Trophoblast cell (in vitro differentiated cells and primary cell): Measurements from ENCODE around the gene ADAMTS15.

Source experiments
- DNase-seq, 2 donors: peaks; one replicate each; pipeline ENCODE4 v3.0.0-alpha.2; 2016
- H2AFZ ChIP-seq: 2 replicates; pipeline ENCODE4 v1.6.1; 2013; ENCODE audit warnings: low read length, moderate library complexity, mild to moderate bottlenecking; ENCODE audit not compliant: insufficient read depth, poor library complexity
- H2AK5ac ChIP-seq: 2 replicates; pipeline ENCODE4 v1.6.1; 2013; ENCODE audit warnings: mild to moderate bottlenecking, low read length
- H2BK120ac ChIP-seq: 2 replicates; pipeline ENCODE4 v1.6.1; 2013; ENCODE audit warnings: low read length, mild to moderate bottlenecking, moderate library complexity; ENCODE audit not compliant: insufficient read depth, poor library complexity
- H2BK12ac ChIP-seq: 2 replicates; pipeline ENCODE4 v1.6.1; 2013; ENCODE audit warnings: mild to moderate bottlenecking, low read length, moderate library complexity
- H2BK5ac ChIP-seq: 2 replicates; pipeline ENCODE4 v1.6.1; 2013; ENCODE audit warnings: low read length, low read depth, moderate library complexity, mild to moderate bottlenecking; ENCODE audit not compliant: poor library complexity
- H3K14ac ChIP-seq: 2 replicates; pipeline ENCODE4 v1.6.1; 2013; ENCODE audit warnings: mild to moderate bottlenecking, low read length
- H3K18ac ChIP-seq: 2 replicates; pipeline ENCODE4 v1.6.1; 2013; ENCODE audit warnings: mild to moderate bottlenecking, low read length
- H3K23ac ChIP-seq: 2 replicates; pipeline ENCODE4 v1.6.1; 2013; ENCODE audit warnings: low read length
- H3K27ac ChIP-seq: 2 replicates; pipeline ENCODE4 v1.5.1; 2013; ENCODE audit warnings: low read depth, mild to moderate bottlenecking, inconsistent platforms, low read length, moderate library complexity
- H3K27me3 ChIP-seq: 2 replicates; pipeline ENCODE4 v1.6.1; 2013; ENCODE audit warnings: inconsistent platforms, mild to moderate bottlenecking, low read length, moderate library complexity; ENCODE audit not compliant: insufficient read depth
- H3K36me3 ChIP-seq, 2 experiments: 1 replicate in 1 of 2; 2 replicates in 1 of 2; pipeline ENCODE4 v1.6.1; 2013; ENCODE audit warnings: low read length in 2 of 2, mild to moderate bottlenecking in 2 of 2, moderate library complexity in 1 of 2; ENCODE audit not compliant: insufficient read depth in 2 of 2, control insufficient read depth in 1 of 2
- H3K4ac ChIP-seq: 2 replicates; pipeline ENCODE4 v1.6.1; 2013; ENCODE audit warnings: low read depth, mild to moderate bottlenecking, low read length, moderate library complexity
- H3K4me1 ChIP-seq, 2 experiments: 1 replicate in 1 of 2; 2 replicates in 1 of 2; pipeline ENCODE4 v1.6.1; 2013; ENCODE audit warnings: low read length in 2 of 2, mild to moderate bottlenecking in 2 of 2, moderate library complexity in 1 of 2; ENCODE audit not compliant: insufficient read depth in 2 of 2, control insufficient read depth in 1 of 2
- H3K4me2 ChIP-seq: 2 replicates; pipeline ENCODE4 v1.6.1; 2013; ENCODE audit warnings: inconsistent platforms, mild to moderate bottlenecking, low read length, moderate library complexity
- H3K4me3 ChIP-seq: 2 replicates; pipeline ENCODE4 v1.5.1; 2013; ENCODE audit warnings: mild to moderate bottlenecking, low read depth, low read length, inconsistent platforms
- H3K79me1 ChIP-seq: one replicate; pipeline ENCODE4 v1.6.1; 2013; ENCODE audit warnings: low read length
- H3K79me2 ChIP-seq: 2 replicates; pipeline ENCODE4 v1.6.1; 2013; ENCODE audit warnings: low read length, mild to moderate bottlenecking; ENCODE audit not compliant: control insufficient read depth, insufficient read depth, poor library complexity
- H3K9ac ChIP-seq: 2 replicates; pipeline ENCODE4 v1.6.1; 2013; ENCODE audit warnings: mild to moderate bottlenecking, low read length
- H3K9me3 ChIP-seq: 2 replicates; pipeline ENCODE4 v1.6.1; 2013; ENCODE audit warnings: low read depth, mild to moderate bottlenecking, control low read depth, inconsistent platforms, low read length; ENCODE audit not compliant: insufficient read depth
- H4K12ac ChIP-seq: 2 replicates; pipeline ENCODE4 v1.6.1; 2013; ENCODE audit warnings: low read depth, mild to moderate bottlenecking, low read length, moderate library complexity
- H4K8ac ChIP-seq: 2 replicates; pipeline ENCODE4 v1.6.1; 2013; ENCODE audit warnings: low read depth, mild to moderate bottlenecking, low read length, moderate library complexity
- H4K91ac ChIP-seq: one replicate; pipeline ENCODE4 v1.6.1; 2013; ENCODE audit warnings: low read depth, mild to moderate bottlenecking, low read length, moderate library complexity
- WGBS: extraction: QIAGEN DNeasy Blood & Tissue Kit; methylation state at CpG from one replicate; pipeline ENCODE4 v1.1.7; 2013; ENCODE audit warnings: missing lambda C conversion rate; ENCODE audit not compliant: insufficient read length, insufficient coverage; ENCODE audit errors: extremely low coverage; 5-methylcytosine and 5-hydroxymethylcytosine counted together

Gene ADAMTS15

DNA sequence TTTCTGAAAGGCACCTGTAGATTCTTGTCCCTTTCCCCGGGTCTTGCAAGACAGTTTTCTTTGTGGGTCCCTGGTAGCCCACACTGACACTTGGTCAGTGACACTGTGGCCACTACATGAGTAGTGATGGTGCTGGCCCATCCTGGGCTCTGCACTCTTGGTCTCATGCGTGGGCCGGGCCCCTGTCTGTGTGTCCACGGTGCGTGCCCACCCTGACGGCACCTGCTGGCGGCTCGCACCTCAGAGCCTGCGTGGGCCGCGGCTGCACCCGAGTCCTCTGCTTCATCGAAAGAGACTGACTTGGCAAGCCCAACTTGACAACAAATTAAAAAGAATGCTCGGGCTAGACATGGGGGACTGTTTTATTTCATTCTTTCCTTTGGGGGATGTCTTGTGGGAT is 37.5 kb downstream of the ADAMTS15 start:
- H3K27ac ChIP-seq, result no peak overlapping the region
- H3K14ac ChIP-seq, result no peak overlapping the region

DNA sequence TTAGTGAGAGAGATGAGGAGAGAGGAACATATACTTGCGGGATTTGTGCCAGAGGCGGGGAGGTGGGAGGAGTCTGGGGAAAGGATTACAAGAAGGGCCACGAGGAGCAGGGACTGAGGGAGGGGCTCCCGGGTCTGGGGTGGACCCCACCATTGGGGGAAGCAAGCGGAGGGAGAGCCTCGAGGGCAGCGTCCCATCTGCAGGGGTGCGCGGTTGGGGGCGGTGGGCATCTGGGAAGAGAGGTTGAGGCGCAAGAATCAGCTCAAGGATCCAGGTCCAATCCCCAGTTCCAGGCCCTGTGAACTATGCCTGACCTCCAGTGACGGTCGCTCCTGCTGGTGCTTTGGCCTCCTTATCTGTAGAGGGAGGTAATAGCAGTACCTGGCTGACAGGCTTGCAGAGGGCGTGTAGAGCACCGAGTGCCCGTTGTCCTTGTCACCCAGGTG is 38.0 kb downstream of the ADAMTS15 start:
- H3K79me1 ChIP-seq, result no peaks in the 10 kb centered on the region
- H2AFZ ChIP-seq, result no peak overlapping the region
- H3K27me3 ChIP-seq, result no peaks in the 10 kb centered on the region
- H3K27ac ChIP-seq, result no peak overlapping the region
- H3K18ac ChIP-seq, result no peak overlapping the region
- WGBS, result no CpG with 5 or more reads among the region's 16 CpGs
- no peak overlapping the region for H3K14ac ChIP-seq
- no peak overlapping the region for H2BK5ac ChIP-seq
- no peak overlapping the region for H4K91ac ChIP-seq
- H3K4me1 ChIP-seq, result no peaks in the 10 kb centered on the region
- H2AK5ac ChIP-seq, result no peak overlapping the region
- no peak overlapping the region for H4K8ac ChIP-seq
- no peak overlapping the region for H3K23ac ChIP-seq
- H3K36me3 ChIP-seq, result no peaks in the 10 kb centered on the region
- DNase-seq, result no peak
- no peaks in the 10 kb centered on the region for H3K79me2 ChIP-seq
- no peak overlapping the region for H2BK12ac ChIP-seq
- H2BK120ac ChIP-seq, result no peak overlapping the region
- H3K4me3 ChIP-seq, result no peak overlapping the region
- no peaks in the 10 kb centered on the region for H3K9me3 ChIP-seq
- H3K9ac ChIP-seq, result no peak overlapping the region
- H3K4me2 ChIP-seq, result no peak overlapping the region
- no peak overlapping the region for H3K4ac ChIP-seq
- H4K12ac ChIP-seq, result no peak overlapping the region

More for the DNA sequence above, 37.5 kb downstream of the ADAMTS15 start:
- H3K23ac ChIP-seq, result no peak overlapping the region
- no peak overlapping the region for H2BK12ac ChIP-seq
- H4K91ac ChIP-seq, result no peak overlapping the region
- H3K79me2 ChIP-seq, result no peaks in the 10 kb centered on the region
- H3K36me3 ChIP-seq, result no peaks in the 10 kb centered on the region
- DNase-seq, result no peak
- WGBS, result no CpG with 5 or more reads among the region's 14 CpGs
- H4K12ac ChIP-seq, result no peak overlapping the region
- no peak overlapping the region for H2BK120ac ChIP-seq
- no peak overlapping the region for H3K4me3 ChIP-seq
- H3K27me3 ChIP-seq, result no peaks in the 10 kb centered on the region
- no peaks in the 10 kb centered on the region for H3K9me3 ChIP-seq
- no peak overlapping the region for H3K9ac ChIP-seq
- H2BK5ac ChIP-seq, result no peak overlapping the region
- no peak overlapping the region for H2AFZ ChIP-seq
- no peak overlapping the region for H3K18ac ChIP-seq
- no peaks in the 10 kb centered on the region for H3K79me1 ChIP-seq
- H3K4me2 ChIP-seq, result no peak overlapping the region
- H4K8ac ChIP-seq, result no peak overlapping the region
- no peaks in the 10 kb centered on the region for H3K4me1 ChIP-seq
- H2AK5ac ChIP-seq, result no peak overlapping the region
- H3K4ac ChIP-seq, result no peak overlapping the region

DNA sequence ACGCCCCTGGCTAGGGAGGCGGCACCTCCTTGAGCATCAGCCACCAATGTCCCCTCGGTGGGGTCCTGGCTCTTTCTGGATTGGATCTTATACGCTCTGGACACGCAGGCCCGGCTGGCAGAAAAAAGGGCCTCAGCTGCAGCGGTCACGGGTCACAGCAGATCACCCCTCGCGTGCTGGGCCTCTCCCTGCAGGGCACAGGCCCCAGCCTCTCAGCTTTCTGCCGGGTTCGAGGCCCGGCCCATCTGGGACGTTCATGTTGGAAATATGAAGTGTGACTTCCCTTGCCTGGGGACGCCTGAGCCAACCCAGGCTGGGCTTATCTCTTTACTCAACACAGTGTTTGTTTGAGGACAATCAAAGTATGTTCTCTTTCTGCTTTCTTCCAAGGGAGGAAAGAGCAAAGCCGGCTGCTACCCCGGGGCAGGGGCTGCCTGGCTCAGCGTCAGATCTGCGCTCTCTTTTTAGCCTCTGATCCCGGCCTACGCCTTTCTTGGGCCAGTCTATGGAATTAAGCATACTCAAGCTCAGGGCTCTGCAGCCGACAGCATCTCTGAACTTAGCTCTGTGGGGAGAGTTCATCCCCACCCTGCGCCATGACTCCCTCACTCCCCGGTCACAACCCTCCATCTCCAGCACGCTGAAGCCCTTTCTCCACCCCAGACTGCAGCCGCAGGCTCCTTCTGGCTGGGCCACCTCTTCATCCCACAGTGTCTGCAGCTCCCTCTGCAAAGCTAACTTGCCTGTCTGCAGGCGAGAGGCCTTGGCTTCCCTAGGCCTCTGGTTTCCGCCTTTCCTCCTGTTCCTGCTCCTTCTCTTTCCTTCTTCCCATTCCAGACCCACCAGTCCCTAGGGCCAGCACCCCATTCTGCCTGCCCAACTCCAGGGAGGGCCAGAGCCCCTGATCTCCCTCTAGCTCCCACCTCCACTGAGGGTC is 38.8 kb downstream of the ADAMTS15 start:
- H3K4me1 ChIP-seq, result no peaks in the 10 kb centered on the region
- no peak overlapping the region for H3K18ac ChIP-seq
- H3K14ac ChIP-seq, result no peak overlapping the region
- no peak overlapping the region for H3K23ac ChIP-seq
- no peak overlapping the region for H4K12ac ChIP-seq
- H3K36me3 ChIP-seq, result no peaks in the 10 kb centered on the region
- H3K79me2 ChIP-seq, result no peaks in the 10 kb centered on the region
- no peak overlapping the region for H4K91ac ChIP-seq
- no peak overlapping the region for H2BK5ac ChIP-seq
- H3K4ac ChIP-seq, result no peak overlapping the region
- H2BK12ac ChIP-seq, result no peak overlapping the region
- no peaks in the 10 kb centered on the region for H3K27me3 ChIP-seq
- no CpG with 5 or more reads among the region's 28 CpGs for WGBS
- no peak overlapping the region for H3K4me3 ChIP-seq
- H2AFZ ChIP-seq, result no peak overlapping the region
- H3K9me3 ChIP-seq, result no peaks in the 10 kb centered on the region
- no peak overlapping the region for H4K8ac ChIP-seq
- no peaks in the 10 kb centered on the region for H3K79me1 ChIP-seq
- H3K4me2 ChIP-seq, result no peak overlapping the region
- no peak for DNase-seq
- no peak overlapping the region for H3K27ac ChIP-seq
- no peak overlapping the region for H2AK5ac ChIP-seq
- H2BK120ac ChIP-seq, result no peak overlapping the region
- H3K9ac ChIP-seq, result no peak overlapping the region

DNA sequence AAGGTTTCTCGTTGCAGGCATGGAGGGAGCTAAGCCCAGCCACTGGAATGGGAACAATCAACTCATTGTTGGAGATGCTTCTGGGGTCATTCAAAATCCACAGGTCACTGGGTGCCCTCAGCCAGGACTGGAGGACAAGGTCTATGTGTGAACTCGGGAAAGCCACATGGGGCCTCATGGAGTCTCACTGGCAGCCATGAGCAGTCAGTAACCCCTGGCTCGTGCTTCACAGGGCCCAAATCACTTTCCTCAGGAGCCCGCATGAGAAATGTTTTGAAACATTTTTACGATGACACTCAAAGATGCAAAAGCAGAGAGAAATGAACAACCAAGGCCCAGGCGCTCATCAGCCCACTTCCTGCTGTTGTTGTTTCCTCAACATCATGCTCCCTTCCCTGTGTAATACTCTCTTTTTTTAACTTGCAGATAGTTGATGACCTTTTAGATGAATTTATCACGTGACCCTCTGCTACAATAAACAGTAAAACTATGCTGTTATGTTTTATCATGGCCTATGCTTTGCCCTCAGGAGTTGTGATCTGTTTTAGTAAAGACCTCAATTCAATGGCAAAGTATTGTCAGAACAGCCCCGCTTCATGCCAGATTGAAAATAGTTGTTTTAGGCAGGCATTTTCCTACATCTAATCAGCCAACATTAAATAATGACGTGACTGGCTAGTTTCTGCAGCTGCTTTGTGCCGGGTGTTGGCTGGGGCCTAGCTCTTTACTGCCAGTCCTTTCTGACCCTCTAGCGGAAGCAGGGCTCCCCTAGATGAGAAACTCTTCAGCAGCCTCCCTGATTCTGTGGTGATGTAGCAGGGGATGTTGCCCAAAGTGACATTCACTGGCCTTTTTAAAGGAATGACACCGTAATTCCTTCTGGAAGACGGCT is 39.7 kb downstream of the ADAMTS15 start:
- no CpG with 5 or more reads among the region's 13 CpGs for WGBS
- Histone ChIP-seq H3K79me2 (no peaks in the 10 kb centered on the region), H2AK5ac (no peak overlapping the region), H3K4me2 (no peak overlapping the region), H3K14ac (no peak overlapping the region), H3K36me3 (no peaks in the 10 kb centered on the region), H3K27me3 (no peaks in the 10 kb centered on the region), H3K9ac (no peak overlapping the region), H3K4me3 (no peak overlapping the region), H4K12ac (no peak overlapping the region), H3K18ac (no peak overlapping the region), H4K8ac (no peak overlapping the region), H3K27ac (no peak overlapping the region), H2BK5ac (no peak overlapping the region), H4K91ac (no peak overlapping the region), H2BK12ac (no peak overlapping the region), H2BK120ac (no peak overlapping the region), H3K4ac (no peak overlapping the region), H3K9me3 (no peaks in the 10 kb centered on the region), H2AFZ (no peak overlapping the region), H3K23ac (no peak overlapping the region), H3K79me1 (no peaks in the 10 kb centered on the region), H3K4me1 (no peaks in the 10 kb centered on the region)
- no peak for DNase-seq
